Measurements from ENCODE around the gene CPM. TPM values are rescaled to one million over a fixed set of nuclear protein-coding genes. Genes with fewer than 3 reads are reported as not detected.
A peak's percentile ranks its signal among the peaks of the same experiment; 100 is the strongest.

CPM gene
- total RNA-seq (ENCODE audit: unreplicated experiment), result 3.6 TPM
- long read RNA-seq, full-length matches to known transcripts, result 3 of 3 reads
- long read RNA-seq, partial matches to known transcripts, result 0 of 3 reads
- long read RNA-seq, other reads (novel, unspliced or antisense), result 0 of 3 reads

- TF ChIP-seq CTCF (IDR thresholded peaks at IDR 0.05; ENCODE audit: unreplicated experiment), result no peak
- Mint-ChIP-seq H3K27ac (ENCODE audit: unreplicated experiment) (no peak within 1 kb of the TSS), H3K9me3 (ENCODE audit: unreplicated experiment) (no peaks in the 10 kb centered on the region), H3K4me1 (ENCODE audit: unreplicated experiment) (peaks cover 22% of the 10 kb centered on the region), H3K36me3 (ENCODE audit: low read depth, unreplicated experiment) (no peaks in the 10 kb centered on the region), H3K4me3 (ENCODE audit: unreplicated experiment) (peak within 1 kb of the TSS; percentile 84), H3K27me3 (ENCODE audit: unreplicated experiment) (peaks cover 8% of the 10 kb centered on the region)
- peak; percentile 49 for DNase-seq (ENCODE audit: low spot score)
Measured at GRCh38 chr12:68932961-68933893, at the start of gene CPM. Gene CPM (minus strand): TSS chr12:68933171. CDS start chr12:68932837, 334 bp downstream.

GRCh38 chr12:68981516-68981915 is 48.5 kb upstream of the CPM start:
- H3K27ac Mint-ChIP-seq (ENCODE audit: unreplicated experiment), result no peak overlapping the region
- H3K9me3 Mint-ChIP-seq (ENCODE audit: unreplicated experiment), result no peaks in the 10 kb centered on the region
- no peak for TF ChIP-seq CTCF (IDR thresholded peaks at IDR 0.05; ENCODE audit: unreplicated experiment)
- peaks cover 4% of the 10 kb centered on the region for H3K36me3 Mint-ChIP-seq (ENCODE audit: low read depth, unreplicated experiment)
- peaks cover 22% of the 10 kb centered on the region for H3K4me1 Mint-ChIP-seq (ENCODE audit: unreplicated experiment)
- H3K27me3 Mint-ChIP-seq (ENCODE audit: unreplicated experiment), result peaks cover 4% of the 10 kb centered on the region
- no peak overlapping the region for H3K4me3 Mint-ChIP-seq (ENCODE audit: unreplicated experiment)
- no peak for DNase-seq (ENCODE audit: low spot score)

- Mint-ChIP-seq H3K27me3 (ENCODE audit: unreplicated experiment) (peaks cover 4% of the 10 kb centered on the region), H3K27ac (ENCODE audit: unreplicated experiment) (no peak overlapping the region), H3K9me3 (ENCODE audit: unreplicated experiment) (no peaks in the 10 kb centered on the region), H3K36me3 (ENCODE audit: low read depth, unreplicated experiment) (peaks cover 4% of the 10 kb centered on the region), H3K4me1 (ENCODE audit: unreplicated experiment) (peaks cover 22% of the 10 kb centered on the region), H3K4me3 (ENCODE audit: unreplicated experiment) (no peak overlapping the region)
- no peak for TF ChIP-seq CTCF (IDR thresholded peaks at IDR 0.05; ENCODE audit: unreplicated experiment)
- no peak for DNase-seq (ENCODE audit: low spot score)
Measured at GRCh38 chr12:68980476-68981212, 47.7 kb upstream of the CPM start.

- no peaks in the 10 kb centered on the region for H3K9me3 Mint-ChIP-seq (ENCODE audit: unreplicated experiment)
- no peak for DNase-seq (ENCODE audit: low spot score)
- H3K27ac Mint-ChIP-seq (ENCODE audit: unreplicated experiment), result peak overlapping the region; percentile 48
- H3K36me3 Mint-ChIP-seq (ENCODE audit: low read depth, unreplicated experiment), result peaks cover 4% of the 10 kb centered on the region
- H3K27me3 Mint-ChIP-seq (ENCODE audit: unreplicated experiment), result peaks cover 4% of the 10 kb centered on the region
- H3K4me3 Mint-ChIP-seq (ENCODE audit: unreplicated experiment), result no peak overlapping the region
- H3K4me1 Mint-ChIP-seq (ENCODE audit: unreplicated experiment), result peaks cover 22% of the 10 kb centered on the region
- TF ChIP-seq CTCF (IDR thresholded peaks at IDR 0.05; ENCODE audit: unreplicated experiment), result no peak
Measured at GRCh38 chr12:68978678-68979077, 45.7 kb upstream of the CPM start.
